ENCODE measurements around the gene SLC39A2. TPM values are rescaled to one million over a fixed set of nuclear protein-coding genes. Genes with fewer than 3 reads are reported as not detected.
"Not testable (repeated sequence)": the region's sequence is repeated elsewhere in the genome, so short reads cannot be mapped to it uniquely, and the experiment has no call there.

SLC39A2 gene, protein sequence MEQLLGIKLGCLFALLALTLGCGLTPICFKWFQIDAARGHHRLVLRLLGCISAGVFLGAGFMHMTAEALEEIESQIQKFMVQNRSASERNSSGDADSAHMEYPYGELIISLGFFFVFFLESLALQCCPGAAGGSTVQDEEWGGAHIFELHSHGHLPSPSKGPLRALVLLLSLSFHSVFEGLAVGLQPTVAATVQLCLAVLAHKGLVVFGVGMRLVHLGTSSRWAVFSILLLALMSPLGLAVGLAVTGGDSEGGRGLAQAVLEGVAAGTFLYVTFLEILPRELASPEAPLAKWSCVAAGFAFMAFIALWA
- under 1 TPM; 0.35 to 0.46 TPM for total RNA-seq
- polyA plus RNA-seq (2013, experiment 1 of 2), result 0.46 TPM
- 0.37 TPM for polyA plus RNA-seq (2013, experiment 2 of 2)
- long read RNA-seq, experiment 1, result 0 reads
- long read RNA-seq, experiment 2, result 0 reads
- long read RNA-seq, experiment 3, partial matches to known transcripts, result 0 of 1 reads
- long read RNA-seq, experiment 3, other reads (novel, unspliced or antisense), result 0 of 1 reads
- long read RNA-seq, experiment 4, result 0 reads

DNA sequence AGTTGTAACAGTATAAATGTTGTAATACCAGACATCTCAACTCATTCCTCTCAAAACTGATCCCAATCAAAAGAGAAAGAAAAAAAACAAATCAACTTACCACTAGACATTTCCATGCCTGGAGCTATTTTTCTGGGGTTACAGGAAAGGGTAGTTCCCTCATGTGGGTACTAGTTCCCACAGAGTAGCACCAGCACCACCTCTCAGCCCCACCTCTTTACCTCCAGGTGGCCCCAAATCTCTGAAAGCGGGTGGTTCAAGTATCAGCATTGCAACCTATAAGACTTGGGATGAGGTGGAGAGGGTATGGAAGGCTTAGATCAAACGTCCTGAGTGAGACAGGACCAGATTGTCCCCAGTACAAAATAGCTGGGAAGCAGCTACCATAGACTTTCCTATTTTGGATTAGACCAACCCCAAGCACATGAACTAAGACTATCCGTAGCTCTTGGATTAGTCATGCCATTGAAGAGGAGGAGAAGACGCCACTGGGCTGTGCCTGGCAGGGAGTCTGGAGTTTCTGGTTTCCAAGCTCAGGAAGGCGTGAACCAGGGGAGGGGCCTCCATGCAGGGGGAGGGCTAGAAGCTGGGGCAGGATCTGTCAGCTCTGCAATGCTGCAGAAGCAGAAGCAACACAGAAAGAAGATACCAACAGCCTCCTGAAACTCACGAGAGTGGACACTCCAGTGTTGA lies at the start of gene SLC39A2:
SLC39A2 (plus strand) TSS at position 620 of the 693 bp plus-strand sequence. CDS start 154 bp downstream, outside the sequence.
- WGBS, 2 experiments (ENCODE audit: insufficient coverage in 1 of 2, insufficient read length in 1 of 2), result 27 to 41% methylated on average over 4 to 6 of the region's 6 CpGs
- Histone ChIP-seq H3K36me3 (ENCODE audit: control insufficient read depth, insufficient read depth, low read length) (peaks cover 38% of the 10 kb centered on the region), H3K9ac (ENCODE audit: extremely low read depth, low read length, poor library complexity, severe bottlenecking) (no peak within 1 kb of the TSS), H3K9me3 (ENCODE audit: control insufficient read depth, low read length) (no peaks in the 10 kb centered on the region), H3K4me3 (ENCODE audit: low read length) (no peak within 1 kb of the TSS), H3K27ac (ENCODE audit: low read depth, low read length) (no peak within 1 kb of the TSS), H3K4me1 (ENCODE audit: control insufficient read depth, insufficient read depth, low read length) (peaks cover 4% of the 10 kb centered on the region), H3K27me3 (ENCODE audit: control insufficient read depth, insufficient read depth, low read length, poor library complexity, severe bottlenecking) (no peaks in the 10 kb centered on the region)
- Mint-ChIP-seq H3K27me3 (ENCODE audit: insufficient read depth) (no peaks in the 10 kb centered on the region), H3K4me3 (no peak within 1 kb of the TSS), H3K27ac (peak within 1 kb of the TSS; percentile 27), H3K36me3 (ENCODE audit: low read depth) (peaks cover 29% of the 10 kb centered on the region), H3K4me1 (peaks cover 31% of the 10 kb centered on the region), H3K9me3 (no peaks in the 10 kb centered on the region)
- DNase-seq, result peak; percentile 92
- TF ChIP-seq, protein P1, sequence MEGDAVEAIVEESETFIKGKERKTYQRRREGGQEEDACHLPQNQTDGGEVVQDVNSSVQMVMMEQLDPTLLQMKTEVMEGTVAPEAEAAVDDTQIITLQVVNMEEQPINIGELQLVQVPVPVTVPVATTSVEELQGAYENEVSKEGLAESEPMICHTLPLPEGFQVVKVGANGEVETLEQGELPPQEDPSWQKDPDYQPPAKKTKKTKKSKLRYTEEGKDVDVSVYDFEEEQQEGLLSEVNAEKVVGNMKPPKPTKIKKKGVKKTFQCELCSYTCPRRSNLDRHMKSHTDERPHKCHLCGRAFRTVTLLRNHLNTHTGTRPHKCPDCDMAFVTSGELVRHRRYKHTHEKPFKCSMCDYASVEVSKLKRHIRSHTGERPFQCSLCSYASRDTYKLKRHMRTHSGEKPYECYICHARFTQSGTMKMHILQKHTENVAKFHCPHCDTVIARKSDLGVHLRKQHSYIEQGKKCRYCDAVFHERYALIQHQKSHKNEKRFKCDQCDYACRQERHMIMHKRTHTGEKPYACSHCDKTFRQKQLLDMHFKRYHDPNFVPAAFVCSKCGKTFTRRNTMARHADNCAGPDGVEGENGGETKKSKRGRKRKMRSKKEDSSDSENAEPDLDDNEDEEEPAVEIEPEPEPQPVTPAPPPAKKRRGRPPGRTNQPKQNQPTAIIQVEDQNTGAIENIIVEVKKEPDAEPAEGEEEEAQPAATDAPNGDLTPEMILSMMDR (conservative IDR thresholded peaks at IDR 0.05), result no peak

DNA sequence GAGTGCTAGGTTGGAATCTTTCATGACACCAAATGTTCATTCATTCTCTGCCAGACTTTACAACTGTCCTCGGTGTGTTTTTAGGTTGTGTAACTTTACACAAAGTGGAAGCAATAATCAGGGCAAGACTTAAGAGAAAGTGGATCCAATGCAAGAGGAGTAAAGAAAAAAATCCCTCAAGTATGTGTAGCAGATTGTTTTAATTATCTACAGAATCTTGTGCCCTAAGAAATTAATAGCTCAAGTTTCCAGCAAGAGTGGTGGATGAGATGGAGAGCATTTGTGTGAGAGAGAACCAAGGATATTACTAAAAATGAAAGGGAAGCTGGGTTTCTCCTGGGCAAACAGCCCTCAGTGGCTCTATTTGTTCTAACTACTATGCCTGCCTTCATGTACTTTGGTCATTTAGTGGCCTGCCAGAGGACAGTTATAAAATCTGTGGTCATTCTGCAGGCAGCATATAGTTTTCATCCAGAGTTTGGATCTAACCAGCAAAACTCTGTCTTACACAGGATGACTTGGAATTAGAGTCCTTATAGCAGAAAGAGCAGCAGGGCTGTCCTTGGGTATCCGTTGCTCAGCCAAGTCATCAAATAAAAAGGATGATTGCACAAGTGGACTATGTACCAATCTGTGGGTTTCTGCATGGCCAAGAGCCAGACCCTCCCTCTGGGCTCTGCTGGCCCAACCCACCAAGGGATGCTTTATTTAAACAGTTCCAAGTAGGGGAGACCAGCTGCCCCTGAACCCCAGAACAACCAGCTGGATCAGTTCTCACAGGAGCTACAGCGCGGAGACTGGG lies 44.2 kb upstream of the SLC39A2 start, which contains the start of gene RNASE2:
RNASE2 (plus strand) TSS at position 752 of the 802 bp plus-strand sequence. CDS start 285 bp downstream, outside the sequence.
- 90 to 97% methylated on average over 3 of the region's 4 CpGs for WGBS, 2 experiments (ENCODE audit: insufficient coverage in 1 of 2, insufficient read length in 1 of 2)
- DNase-seq, result not testable (repeated sequence)

DNA sequence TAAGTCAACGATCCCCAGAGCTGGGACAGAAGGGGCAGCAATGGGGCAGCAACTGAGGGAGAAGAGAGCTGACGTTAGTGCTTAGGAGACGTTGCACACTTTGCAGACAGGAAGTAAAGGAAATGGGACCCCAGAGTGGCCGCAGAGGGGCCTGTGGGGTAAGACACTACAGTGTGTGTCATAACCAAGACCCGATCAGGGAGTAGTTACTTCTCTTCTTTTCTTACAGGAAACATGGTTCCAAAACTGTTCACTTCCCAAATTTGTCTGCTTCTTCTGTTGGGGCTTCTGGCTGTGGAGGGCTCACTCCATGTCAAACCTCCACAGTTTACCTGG lies 43.6 kb upstream of the SLC39A2 start:
- H3K36me3 ChIP-seq (ENCODE audit: control insufficient read depth, insufficient read depth, low read length); H3K4me1 Mint-ChIP-seq; H3K4me1 ChIP-seq (ENCODE audit: control insufficient read depth, insufficient read depth, low read length); H3K27me3 ChIP-seq (ENCODE audit: control insufficient read depth, insufficient read depth, low read length, poor library complexity, severe bottlenecking); H3K9ac ChIP-seq (ENCODE audit: extremely low read depth, low read length, poor library complexity, severe bottlenecking); H3K36me3 Mint-ChIP-seq (ENCODE audit: low read depth); H3K9me3 ChIP-seq (ENCODE audit: control insufficient read depth, low read length); H3K27ac ChIP-seq (ENCODE audit: low read depth, low read length); H3K4me3 ChIP-seq (ENCODE audit: low read length); H3K27ac Mint-ChIP-seq; DNase-seq; H3K9me3 Mint-ChIP-seq; H3K4me3 Mint-ChIP-seq: not testable (repeated sequence)
- WGBS, 2 experiments (ENCODE audit: insufficient coverage in 1 of 2, insufficient read length in 1 of 2), result 80 to 93% methylated on average over 4 to 5 of the region's 5 CpGs
- peaks cover 29% of the 10 kb centered on the region for H3K27me3 Mint-ChIP-seq (ENCODE audit: insufficient read depth)

More for the DNA sequence above, 44.2 kb upstream of the SLC39A2 start, which contains the start of gene RNASE2:
- not testable (repeated sequence) for H3K9ac ChIP-seq (ENCODE audit: extremely low read depth, low read length, poor library complexity, severe bottlenecking); H3K27me3 ChIP-seq (ENCODE audit: control insufficient read depth, insufficient read depth, low read length, poor library complexity, severe bottlenecking); H3K9me3 ChIP-seq (ENCODE audit: control insufficient read depth, low read length); H3K4me1 ChIP-seq (ENCODE audit: control insufficient read depth, insufficient read depth, low read length); H3K4me1 Mint-ChIP-seq; H3K36me3 ChIP-seq (ENCODE audit: control insufficient read depth, insufficient read depth, low read length); H3K9me3 Mint-ChIP-seq; H3K36me3 Mint-ChIP-seq (ENCODE audit: low read depth); H3K4me3 ChIP-seq (ENCODE audit: low read length); H3K27ac ChIP-seq (ENCODE audit: low read depth, low read length); H3K4me3 Mint-ChIP-seq; H3K27ac Mint-ChIP-seq
- peaks cover 28% of the 10 kb centered on the region for H3K27me3 Mint-ChIP-seq (ENCODE audit: insufficient read depth)
